HG02981 (cell line): ENCODE results near the gene RNF130.

Source experiments
- ATAC-seq: cut with Tn5 transposase; IDR thresholded peaks from one replicate; pipeline ENCODE4 v1.9.1; 2021; ENCODE audit warnings: mild to moderate bottlenecking, moderate library complexity; ENCODE audit not compliant: unreplicated experiment

Gene RNF130

GRCh38 chr5:180086816-180087399 is 15.3 kb upstream of the RNF130 start:
- no peak for ATAC-seq

- no peak for ATAC-seq
Measured at GRCh38 chr5:180085837-180086236, 14.3 kb upstream of the RNF130 start.

- no peak for ATAC-seq
Measured at GRCh38 chr5:180084638-180085561, 13.3 kb upstream of the RNF130 start.

GRCh38 chr5:180083529-180084060 is 12.0 kb upstream of the RNF130 start:
- no peak for ATAC-seq

GRCh38 chr5:180082633-180083420 is 11.3 kb upstream of the RNF130 start:
- no peak for ATAC-seq

GRCh38 chr5:180081481-180081880 is 9.9 kb upstream of the RNF130 start:
- ATAC-seq = no peak

GRCh38 chr5:180080486-180081280 is 9.1 kb upstream of the RNF130 start:
- no peak for ATAC-seq

- ATAC-seq = no peak
Measured at GRCh38 chr5:180079702-180080466, 8.3 kb upstream of the RNF130 start.

- no peak for ATAC-seq
Measured at GRCh38 chr5:180078348-180078747, 6.8 kb upstream of the RNF130 start.

- ATAC-seq = no peak
Measured at GRCh38 chr5:180077594-180078284, 6.2 kb upstream of the RNF130 start.

- ATAC-seq = no peak
Measured at GRCh38 chr5:180075703-180076102, 4.1 kb upstream of the RNF130 start.

GRCh38 chr5:180074462-180074861 is 2.9 kb upstream of the RNF130 start:
- no peak for ATAC-seq

- no peak for ATAC-seq
Measured at GRCh38 chr5:180072556-180072955, 997 bp upstream of the RNF130 start.

- no peak for ATAC-seq
Measured at GRCh38 chr5:180072256-180072548, 643 bp upstream of the RNF130 start.

GRCh38 chr5:180070756-180071530 is 616 bp downstream of the RNF130 start:
- ATAC-seq = peak; percentile 7

GRCh38 chr5:180069589-180070247 is 1.8 kb downstream of the RNF130 start:
- no peak for ATAC-seq

GRCh38 chr5:180068519-180069090 is 3.0 kb downstream of the RNF130 start:
- no peak for ATAC-seq

- ATAC-seq = no peak
Measured at GRCh38 chr5:180067986-180068385, 3.6 kb downstream of the RNF130 start.
